ENCODE measurements around the gene RCSD1.

Gene RCSD1

DNA sequence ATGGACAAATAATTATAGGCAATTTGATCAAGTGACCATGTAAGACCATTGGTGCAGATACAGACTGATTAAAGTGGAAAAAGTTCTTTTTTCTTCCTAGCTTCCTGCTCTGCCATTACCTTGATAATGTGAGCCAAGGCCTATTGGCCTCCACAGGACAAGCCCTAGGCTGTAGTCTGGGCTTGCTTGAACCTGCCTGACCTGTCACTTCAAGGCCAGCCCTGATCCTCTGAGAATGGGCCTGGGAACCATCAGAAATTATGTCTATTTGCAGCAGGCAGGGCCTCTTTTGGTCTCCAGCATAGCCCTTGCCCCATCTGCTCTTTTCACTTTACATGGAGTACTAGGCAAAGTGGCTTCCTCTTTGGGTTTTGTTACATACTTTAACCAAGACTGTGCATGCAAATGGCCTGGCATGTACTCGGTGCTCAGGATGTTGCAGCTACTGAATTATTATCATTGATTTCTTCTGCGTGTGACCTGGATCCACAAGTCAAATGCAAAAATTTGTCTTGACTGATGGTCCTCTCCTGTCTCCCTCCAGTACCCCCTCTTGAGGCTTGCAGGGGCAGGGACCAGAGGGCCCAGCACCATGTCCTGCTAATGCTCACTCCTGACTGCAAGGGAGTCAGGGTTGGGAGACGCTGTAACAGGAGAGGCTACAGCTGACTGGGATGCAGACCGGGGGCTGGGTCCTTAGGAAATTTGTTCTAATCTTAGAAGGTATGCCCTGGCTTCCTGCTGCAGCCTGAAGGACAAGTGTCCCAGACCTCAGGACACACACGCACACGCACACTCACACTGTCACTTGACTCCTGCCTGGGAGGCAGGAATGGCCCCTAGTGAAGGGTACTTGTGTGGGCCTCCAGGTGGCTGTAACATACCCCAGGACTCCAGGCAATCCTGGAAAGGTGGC lies 39.4 kb downstream of the RCSD1 start:
- no peak for DNase-seq

DNA sequence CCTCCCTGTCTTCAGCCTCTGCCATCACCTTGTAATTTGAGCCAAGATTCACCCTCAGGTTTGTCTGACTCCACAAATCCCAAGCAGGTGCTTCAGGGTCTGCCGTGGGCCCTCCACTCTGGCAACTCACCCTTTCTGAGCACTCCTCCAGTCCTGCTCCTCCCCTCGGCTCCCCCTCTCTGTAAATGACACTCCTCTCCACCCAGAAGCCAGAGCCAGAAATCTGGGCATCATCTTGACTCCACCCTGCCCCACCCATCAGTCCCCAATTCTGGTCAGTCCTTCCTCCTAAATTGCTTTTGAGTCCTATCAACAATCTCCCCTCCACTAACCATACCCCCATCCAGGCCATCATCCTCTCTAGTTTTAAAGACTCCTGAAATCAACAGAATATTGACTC lies 40.5 kb downstream of the RCSD1 start:
- DNase-seq = no peak

DNA sequence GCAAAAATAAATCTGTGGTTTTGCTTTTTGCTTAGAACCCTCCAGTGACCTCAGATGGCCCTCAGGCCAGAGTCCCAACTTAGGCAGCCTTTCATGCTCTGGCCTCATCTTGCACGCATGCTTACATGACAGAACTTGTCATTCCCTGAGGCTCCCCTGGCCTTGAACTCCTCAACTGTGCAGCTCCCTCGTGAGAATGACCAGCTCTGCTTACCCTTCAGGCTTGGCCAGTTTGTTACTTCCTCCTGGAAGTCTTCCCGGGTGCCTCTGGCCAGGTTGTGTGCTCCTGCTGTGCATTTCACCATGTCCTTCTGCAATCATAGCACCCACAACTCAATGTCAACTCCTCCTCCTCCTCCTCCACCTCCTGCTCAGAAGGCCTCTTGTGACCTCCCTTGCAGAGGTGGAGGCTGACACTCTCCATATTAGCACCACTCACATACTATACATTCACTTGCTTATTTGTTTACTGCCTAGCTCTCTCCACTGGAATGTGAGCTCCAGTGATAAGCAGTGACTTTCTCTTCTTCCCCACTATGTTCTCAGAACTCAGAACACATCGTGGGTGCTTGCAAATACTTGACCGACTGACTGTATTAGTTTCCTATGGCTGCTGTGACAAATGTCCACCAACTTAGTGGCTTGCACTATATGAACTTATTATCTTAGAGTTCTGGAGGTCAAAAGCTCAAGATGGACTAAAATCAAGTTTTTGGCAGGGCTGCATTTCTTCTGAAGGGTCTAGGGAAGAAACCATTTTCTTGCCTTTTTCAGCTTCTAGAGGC lies 41.9 kb downstream of the RCSD1 start:
- no peak for DNase-seq

GRCh38 chr1:167672831-167673230 lies 42.8 kb downstream of the RCSD1 start:
- DNase-seq = no peak

DNA sequence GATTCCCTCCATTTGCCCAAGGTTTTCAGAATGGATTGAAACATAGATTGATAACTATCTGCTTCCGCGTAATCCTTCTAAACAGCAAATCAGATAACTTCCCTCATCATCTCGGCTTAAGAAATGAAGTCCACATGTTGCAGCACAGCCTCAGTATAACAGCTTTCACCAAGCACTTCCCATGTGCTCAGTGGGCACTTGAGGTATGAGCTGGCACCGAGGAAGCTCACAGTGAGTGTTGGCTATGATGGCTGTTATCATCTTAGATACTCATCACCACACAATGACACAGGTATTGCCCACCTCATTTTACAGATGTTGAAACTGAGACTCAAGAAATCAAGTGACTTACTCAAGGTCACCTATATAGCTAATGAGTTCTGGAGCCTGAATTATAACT lies 43.2 kb downstream of the RCSD1 start:
- no peak for DNase-seq

DNA sequence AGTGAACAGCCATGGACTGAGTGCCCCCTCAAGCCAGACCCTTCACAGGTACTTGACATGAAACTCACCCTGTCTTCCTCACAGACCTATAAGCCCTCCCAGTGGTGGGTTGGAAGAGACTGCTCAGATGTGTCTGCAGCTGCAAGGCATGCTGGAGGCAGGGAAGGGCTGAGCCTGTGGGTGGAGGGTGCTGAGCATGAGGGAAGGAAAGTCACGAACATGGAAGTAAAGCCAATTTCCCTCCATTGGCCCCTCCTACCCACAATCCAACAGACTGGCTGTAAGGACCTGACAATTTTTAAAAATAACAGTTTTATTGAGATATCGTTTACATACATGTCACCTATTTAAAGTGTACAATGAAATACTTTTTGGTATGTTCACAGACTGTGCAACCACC lies 44.1 kb downstream of the RCSD1 start:
- DNase-seq = no peak

GRCh38 chr1:167675440-167675839 lies 45.4 kb downstream of the RCSD1 start:
- no peak for DNase-seq

DNA sequence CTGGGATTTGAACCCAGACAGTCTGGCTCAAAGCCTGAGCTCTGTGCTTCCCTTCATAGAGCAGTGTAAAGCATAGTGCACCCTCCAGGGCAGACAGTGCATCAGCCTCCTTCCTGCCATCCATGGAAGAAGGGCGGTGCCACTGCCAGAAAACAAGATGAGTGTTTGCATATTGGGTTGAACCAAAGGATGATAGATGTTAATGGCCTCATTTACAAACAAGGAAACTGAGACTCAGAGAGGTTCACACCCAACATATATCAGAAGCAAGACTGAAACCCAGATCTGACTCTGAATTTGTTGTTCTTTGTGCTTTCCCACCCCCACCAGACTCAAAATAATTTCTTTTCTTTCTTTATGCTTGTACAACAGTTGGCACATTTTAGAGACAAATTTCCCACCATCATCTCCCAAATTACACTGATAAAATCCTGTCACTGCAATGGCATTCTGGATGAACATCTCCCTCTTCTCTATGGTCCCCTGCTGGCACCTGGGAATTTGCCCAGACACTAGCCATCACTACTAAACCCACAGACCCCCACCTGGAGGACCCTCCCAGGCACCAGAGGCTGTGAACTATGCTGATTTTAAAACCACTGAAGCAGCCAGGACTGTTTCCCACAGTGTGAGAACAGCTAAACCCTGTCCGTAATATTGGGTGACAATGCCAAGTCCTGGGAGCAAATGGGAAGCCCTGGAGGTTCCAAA lies 46.3 kb downstream of the RCSD1 start:
- DNase-seq = no peak

DNA sequence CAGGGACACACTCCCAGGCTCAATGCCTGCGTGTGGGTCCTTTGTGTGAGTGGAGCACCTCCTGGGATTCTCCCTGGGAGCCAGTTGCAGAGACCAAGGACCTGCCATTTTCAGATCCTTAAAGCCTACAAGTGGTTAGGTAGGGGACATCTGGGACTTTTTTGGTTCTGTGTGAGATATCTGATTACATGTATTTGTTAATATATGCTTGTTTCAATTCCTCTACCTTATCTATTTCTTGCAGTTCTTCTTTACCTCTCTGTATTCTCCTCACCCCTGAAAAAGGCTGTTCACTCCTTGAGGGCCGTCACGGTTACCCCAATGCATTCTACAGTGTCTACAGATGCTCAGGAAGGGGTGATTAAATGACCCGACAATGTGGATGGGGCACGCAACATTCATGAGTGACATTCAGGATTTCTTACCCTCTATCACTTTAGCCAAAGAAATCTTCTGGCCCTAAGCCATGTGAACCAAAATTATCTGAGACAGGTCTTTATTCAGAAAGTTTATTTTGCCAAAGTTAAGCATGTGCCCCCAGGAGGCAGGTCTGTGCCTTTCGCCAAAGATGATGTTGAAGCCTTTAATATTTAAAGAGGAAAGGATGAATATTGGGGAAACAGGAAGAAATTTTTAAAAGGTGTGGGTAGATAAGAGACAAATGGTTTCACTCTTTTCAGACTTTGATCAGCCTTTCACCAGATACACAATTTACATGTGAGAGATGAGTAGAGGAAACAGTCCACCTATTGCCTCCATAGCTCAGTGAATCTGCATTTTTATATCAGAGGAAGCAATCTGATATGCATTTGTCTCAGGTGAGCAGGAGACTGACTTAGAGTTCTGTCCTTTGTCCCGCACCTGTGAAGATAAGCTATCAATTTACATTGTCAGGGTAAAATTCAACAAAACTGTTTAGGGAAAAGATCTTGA lies 47.1 kb downstream of the RCSD1 start:
- no peak for DNase-seq

GRCh38 chr1:167678422-167678821 lies 48.4 kb downstream of the RCSD1 start:
- no peak for DNase-seq

GRCh38 chr1:167678838-167679237 lies 48.8 kb downstream of the RCSD1 start:
- DNase-seq = no peak

GRCh38 chr1:167679714-167680113 lies 49.7 kb downstream of the RCSD1 start:
- no peak for DNase-seq

DNA sequence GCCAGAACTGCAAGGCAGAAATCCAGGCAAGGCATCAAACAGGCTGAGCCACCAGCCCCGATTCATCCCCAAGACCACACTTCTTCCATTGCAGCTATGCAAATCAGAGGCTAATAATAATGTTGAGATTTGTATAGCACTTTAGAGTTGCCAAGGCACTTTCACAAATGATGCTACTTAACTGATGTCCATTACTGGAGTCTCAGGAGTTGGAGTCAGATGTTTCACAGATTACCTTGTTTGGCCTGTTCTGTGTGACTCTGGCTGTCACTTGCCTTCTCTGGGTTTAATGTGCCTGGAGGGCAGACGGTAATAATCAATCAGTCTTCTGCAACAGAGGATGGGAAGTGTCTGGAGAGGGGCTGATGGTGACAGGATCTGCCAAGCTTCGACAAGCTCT lies 51.0 kb downstream of the RCSD1 start:
- DNase-seq = no peak

DNA sequence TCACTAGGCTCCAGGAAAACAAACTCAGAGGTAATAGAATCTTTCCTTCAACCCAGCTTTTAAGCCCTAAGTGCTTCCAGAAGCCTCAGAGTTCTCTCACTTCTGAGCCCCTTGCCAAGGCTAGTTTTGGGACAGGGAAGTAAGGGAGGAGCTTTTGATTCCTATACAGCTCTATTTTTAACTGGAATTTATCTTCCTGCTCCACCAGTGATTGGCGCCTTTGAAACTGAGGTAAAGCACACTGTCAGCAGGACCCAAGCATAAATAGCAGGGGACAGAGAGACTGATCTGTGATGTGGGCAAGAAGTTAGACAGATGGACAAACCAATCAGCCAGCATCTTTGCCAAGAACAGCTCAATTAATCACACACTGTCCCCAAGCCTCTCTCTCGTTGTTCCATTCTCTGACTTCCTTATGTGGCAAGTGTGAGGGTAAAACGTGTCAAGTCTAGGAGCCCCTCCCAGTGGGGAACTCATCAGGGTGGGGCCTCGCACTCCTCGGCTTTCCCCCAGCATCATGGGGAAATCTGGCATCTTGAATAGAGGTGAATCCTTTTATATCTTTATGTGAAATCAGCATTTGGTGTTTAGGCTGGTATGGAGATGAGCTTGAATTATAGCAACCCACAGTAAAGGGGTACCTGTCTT lies 51.5 kb downstream of the RCSD1 start:
- DNase-seq = no peak

DNA sequence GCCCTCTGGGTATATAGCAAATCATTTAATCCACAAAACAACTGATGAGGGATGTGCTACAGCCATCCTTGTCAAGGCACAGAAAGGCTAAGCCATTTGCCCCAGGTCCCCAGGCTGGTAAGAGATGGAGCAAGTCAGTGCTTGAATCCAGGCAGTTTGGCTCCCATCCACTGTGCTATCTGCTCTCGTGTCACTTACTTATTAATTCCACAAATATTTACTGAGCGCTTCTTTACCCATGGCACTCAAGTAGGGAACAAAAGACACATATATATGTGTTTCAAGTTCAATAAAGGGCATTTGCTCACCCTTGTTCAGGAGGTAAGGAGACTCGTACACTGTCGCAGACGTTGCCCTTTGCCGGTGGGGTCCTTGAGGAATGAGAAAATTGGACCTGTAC lies 53.2 kb downstream of the RCSD1 start:
- DNase-seq = no peak

GRCh38 chr1:167683641-167684502 lies 53.8 kb downstream of the RCSD1 start:
- DNase-seq = no peak

DNA sequence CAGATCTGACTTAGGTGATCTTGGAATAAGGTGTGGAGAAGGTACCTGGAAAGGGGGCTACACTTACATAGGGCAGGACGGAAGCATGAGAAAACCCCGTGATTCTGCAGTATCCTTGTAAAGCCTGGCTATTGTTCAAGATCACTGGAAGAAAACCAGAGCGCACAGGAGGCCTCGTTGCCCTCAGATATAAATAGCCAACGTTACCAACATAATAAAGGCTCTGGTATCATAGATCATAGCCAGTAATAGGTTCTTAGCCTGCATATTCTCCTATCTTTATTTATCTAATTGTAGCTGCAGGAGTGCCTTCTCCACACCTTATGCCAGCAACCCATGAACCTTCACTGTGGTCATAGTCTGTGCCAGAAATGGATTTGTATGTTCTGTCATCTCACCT lies 55.8 kb downstream of the RCSD1 start:
- no peak for DNase-seq

- peak; percentile 69 for DNase-seq
Observed at GRCh38 chr1:167687919-167688519, 58.0 kb downstream of the RCSD1 start.

DNA sequence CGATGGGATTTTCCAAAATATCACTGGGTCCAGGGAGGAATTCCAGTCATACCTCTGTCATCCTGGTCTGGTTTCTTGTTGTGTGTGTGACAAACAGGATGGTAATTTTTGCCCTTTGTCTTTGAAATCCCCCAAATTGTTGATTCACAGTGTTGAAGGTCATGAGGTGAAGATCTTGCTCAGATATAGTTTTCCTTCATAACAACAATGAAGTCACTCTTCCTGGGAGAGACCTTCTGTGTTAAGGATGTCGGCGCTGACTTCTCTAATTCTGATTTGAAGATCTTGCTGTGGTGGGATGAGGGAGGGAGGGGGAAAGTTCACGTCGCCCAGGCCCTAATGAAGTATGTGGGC lies 59.5 kb downstream of the RCSD1 start:
- no peak for DNase-seq

GRCh38 chr1:167690053-167690452 lies 60.0 kb downstream of the RCSD1 start:
- DNase-seq = no peak
